K562 (cell line): ENCODE results near the gene AP1G1. TPM values are rescaled to one million over a fixed set of nuclear protein-coding genes. Genes with fewer than 3 reads are reported as not detected.

Experiments used
- ATF2 ChIP-seq: sonication (generic); formaldehyde crosslinking; IDR thresholded peaks from 2 replicates; pipeline ENCODE4 v1.8.1; 2022; ENCODE audit warnings: missing genetic modification reagents
- BCLAF1 ChIP-seq, 2 experiments: fragments of 450-650 bp in 1 of 2; IDR thresholded peaks; 2 replicates each; pipeline ENCODE4 v1.6.1; 2011 to 2017; ENCODE audit warnings: low read depth in 2 of 2, antibody characterized with exemption in 1 of 2, borderline replicate concordance in 1 of 2, low read length in 1 of 2, mild to moderate bottlenecking in 1 of 2, mixed read lengths in 1 of 2; ENCODE audit not compliant: control insufficient read depth in 1 of 2
- BDP1 ChIP-seq: IDR thresholded peaks from 3 replicates; pipeline ENCODE4 v1.6.1; 2011; ENCODE audit not compliant: insufficient read length, insufficient read depth
- CC2D1A ChIP-seq: fragments of 450-650 bp; IDR thresholded peaks from 2 replicates; pipeline ENCODE4 v1.6.1; 2017; ENCODE audit warnings: mild to moderate bottlenecking
- CREM ChIP-seq: IDR thresholded peaks from 2 replicates; pipeline ENCODE4 v1.6.1; 2014; ENCODE audit warnings: antibody characterized with exemption, low read depth
- CTCFL ChIP-seq: IDR thresholded peaks from 2 replicates; pipeline ENCODE4 v1.6.1; 2011; ENCODE audit warnings: borderline replicate concordance, low read depth, mild to moderate bottlenecking, moderate library complexity, low read length; ENCODE audit not compliant: insufficient read depth, poor library complexity, severe bottlenecking
- E2F5 ChIP-seq: sonication (generic); formaldehyde crosslinking; IDR thresholded peaks from 2 replicates; pipeline ENCODE4 v1.8.0; 2022; ENCODE audit warnings: mild to moderate bottlenecking, missing genetic modification reagents
- HOMEZ ChIP-seq: fragments of 250-450 bp; sonication (Bioruptor Pico); IDR thresholded peaks from 2 replicates; pipeline ENCODE4 v1.4.0; 2020; ENCODE audit warnings: mild to moderate bottlenecking, moderate library complexity
- JUND ChIP-seq, 2 experiments: IDR thresholded peaks; 2 replicates in 1 of 2; 3 replicates in 1 of 2; pipeline ENCODE4 v1.6.1; 2011; ENCODE audit warnings: borderline replicate concordance in 2 of 2, low read depth in 2 of 2, low read length in 2 of 2, improper control_type of control experiment in 1 of 2, missing biosample characterization in 1 of 2, missing genetic modification characterization in 1 of 2, missing genetic modification reagents in 1 of 2
- KHSRP ChIP-seq: fragments of 450-650 bp; IDR thresholded peaks from 2 replicates; pipeline ENCODE4 v1.6.1; 2017
- MTA3 ChIP-seq: fragments of 450-650 bp; formaldehyde crosslinking; IDR thresholded peaks from 2 replicates; pipeline ENCODE4 v1.6.1; 2017; ENCODE audit warnings: mild to moderate bottlenecking, borderline replicate concordance
- NCOA1 ChIP-seq: fragments of 450-650 bp; IDR thresholded peaks from 2 replicates; pipeline ENCODE4 v1.6.1; 2016; ENCODE audit warnings: low read depth
- NFIC ChIP-seq: fragments of 450-650 bp; IDR thresholded peaks from 2 replicates; pipeline ENCODE4 v1.6.1; 2017; ENCODE audit warnings: mild to moderate bottlenecking, inconsistent platforms
- POLR2AphosphoS2 ChIP-seq: IDR thresholded peaks from 2 replicates; pipeline ENCODE4 v1.6.1; 2012; ENCODE audit warnings: low read length, improper control_type of control experiment
- RBFOX2 ChIP-seq: fragments of 200-400 bp; formaldehyde crosslinking; IDR thresholded peaks from 2 replicates; pipeline ENCODE4 v1.6.1; 2017; ENCODE audit warnings: low read depth, mild to moderate bottlenecking, low read length, moderate library complexity
- SRF ChIP-seq, 2 experiments: fragments of 250-450, 450-650 bp in 1 of 2; sonication (Bioruptor Pico) in 1 of 2; sonication (generic) in 1 of 2; formaldehyde crosslinking; IDR thresholded peaks; 2 replicates each; pipeline versions ENCODE4 v1.5.0 to v1.5.1; 2020 to 2022; ENCODE audit warnings: mild to moderate bottlenecking in 1 of 2, missing genetic modification reagents in 1 of 2
- TBL1XR1 ChIP-seq, 2 experiments: IDR thresholded peaks; 2 replicates each; pipeline ENCODE4 v1.6.1; 2012; ENCODE audit warnings: improper control_type of control experiment in 2 of 2, low read length in 2 of 2, mild to moderate bottlenecking in 1 of 2
- TRIM28 ChIP-seq: fragments of 450-650 bp; IDR thresholded peaks from 2 replicates; pipeline ENCODE4 v1.6.1; 2017
- ZBTB17 ChIP-seq: fragments of 450-650 bp; formaldehyde crosslinking; IDR thresholded peaks from 2 replicates; pipeline ENCODE4 v1.4.0; 2020; ENCODE audit warnings: mild to moderate bottlenecking
- ZNF23 ChIP-seq: fragments of 250-450 bp; sonication (Bioruptor Pico); IDR thresholded peaks from 2 replicates; pipeline ENCODE4 v1.4.0; 2020; ENCODE audit warnings: mild to moderate bottlenecking
- polyA plus RNA-seq, 8 experiments: library from polyadenylated mRNA; depleted of rRNA in 4 of 8; stranded (reverse) in 5 of 8; unstranded in 3 of 8; fragments of >200 nt; fragmentation: Nextera tagmentation in 2 of 8; fragmentation: Illumina TruSeq in 1 of 8; extraction: Ambion mirVana in 2 of 8; extraction: Trizol in 1 of 8; gene quantifications; 2 replicates each; pipeline versions ENCODE4 v1.2.1 to v1.2.3, GENCODE V29; 2011 to 2014; ENCODE audit warnings: inconsistent platforms in 1 of 8, missing spikeins in 1 of 8
- total RNA-seq, 7 experiments: library from RNA; depleted of rRNA in 6 of 7; stranded (reverse); fragments of >200 nt in 6 of 7; fragmentation: Illumina TruSeq in 2 of 7; extraction: Trizol in 2 of 7; gene quantifications; 2 replicates each; pipeline versions ENCODE4 v1.2.1 to v1.2.3, GENCODE V29; 2011 to 2021; ENCODE audit warnings: low replicate concordance in 1 of 7

AP1G1 gene
- total and polyA plus RNA-seq, 9 of the 15 experiments (the other 6 are each of a cell fraction or from before 2014, with no cell fraction given): 7.0 to 59.2 (median 42.0) TPM

- no peak for TF ChIP-seq CTCFL
- TF ChIP-seq CREM: no peak
- no peak for TF ChIP-seq MTA3
- no peak for TF ChIP-seq RBFOX2
- no peak for TF ChIP-seq KHSRP
- TF ChIP-seq HOMEZ: no peak
- no peak for TF ChIP-seq ATF2 (CRISPR knock-in tag)
- TF ChIP-seq ZBTB17 (CRISPR knock-in tag): no peak
- no peak for TF ChIP-seq E2F5 (CRISPR knock-in tag)
- no peak for TF ChIP-seq SRF (CRISPR knock-in tag; IDR thresholded peaks at IDR 0.05)
- TF ChIP-seq TBL1XR1 (IDR thresholded peaks at IDR 0.05; ENCODE audit: low read length in 2 of 2): 0 out of 4 replicates have a peak, but pooled peaks of 1 of the 2 experiments have one; percentile 19
- no peak for TF ChIP-seq BCLAF1 (IDR thresholded peaks at IDR 0.05; ENCODE audit: borderline replicate concordance in 1 of 2, control insufficient read depth in 1 of 2, low read depth in 2 of 2, low read length in 1 of 2)
- TF ChIP-seq BDP1: no peak
- TF ChIP-seq ZNF23: no peak
- TF ChIP-seq POLR2AphosphoS2: no peak
- peak; percentile 94; the same call in 1 of the 2 replicates for TF ChIP-seq TRIM28
- TF ChIP-seq CC2D1A: peak; percentile 43; the same call in 1 of the 2 replicates
- TF ChIP-seq NCOA1: peak; percentile 62; the same call in 1 of the 2 replicates
- TF ChIP-seq NFIC: no peak; the same call in 1 of the 2 replicates
- TF ChIP-seq JUND (IDR thresholded peaks at IDR 0.05; ENCODE audit: borderline replicate concordance, low read depth, low read length): no peak
- no peak for TF ChIP-seq JUND (tag; IDR thresholded peaks at IDR 0.05; ENCODE audit: borderline replicate concordance, low read depth, low read length)
Observed at GRCh38 chr16:71826533-71827017, 17.9 kb upstream of the AP1G1 start (continued).
